DOHH2 (cell line): ENCODE measurements around the gene JUP.

Source experiments
- H3F3A ChIP-seq: fragments of 200-600 bp; sonication (generic), shearing (Covaris generic); 2 replicates; pipeline ENCODE4 v1.6.0; 2016; ENCODE audit warnings: antibody characterized with exemption, mild to moderate bottlenecking; ENCODE audit not compliant: control insufficient read depth, insufficient read depth
- H3K27ac ChIP-seq: fragments of 200-600 bp; sonication (generic); 2 replicates; pipeline ENCODE4 v1.5.1; 2014; ENCODE audit warnings: low read depth, mild to moderate bottlenecking, low read length, moderate library complexity
- H3K27me3 ChIP-seq: fragments of 200-600 bp; sonication (generic); 2 replicates; pipeline ENCODE4 v1.6.1; 2014; ENCODE audit warnings: mild to moderate bottlenecking, low read length, mixed read lengths; ENCODE audit not compliant: control insufficient read depth
- H3K36me3 ChIP-seq: fragments of 200-600 bp; sonication (generic); 2 replicates; pipeline ENCODE4 v1.6.1; 2014; ENCODE audit warnings: mild to moderate bottlenecking, low read length, moderate library complexity, mixed read lengths; ENCODE audit not compliant: control insufficient read depth
- H3K4me1 ChIP-seq: fragments of 200-600 bp; sonication (generic); 2 replicates; pipeline ENCODE4 v1.6.1; 2014; ENCODE audit warnings: mild to moderate bottlenecking, low read length, mixed read lengths; ENCODE audit not compliant: control insufficient read depth
- H3K4me2 ChIP-seq: fragments of 200-600 bp; sonication (generic); 2 replicates; pipeline ENCODE4 v1.6.0; 2014; ENCODE audit warnings: mild to moderate bottlenecking, low read length, moderate library complexity
- H3K4me3 ChIP-seq: fragments of 200-600 bp; sonication (generic); 2 replicates; pipeline ENCODE4 v1.5.1; 2014; ENCODE audit warnings: mild to moderate bottlenecking, low read length, mixed read lengths
- H3K79me2 ChIP-seq: fragments of 200-600 bp; sonication (generic); 2 replicates; pipeline ENCODE4 v1.6.1; 2014; ENCODE audit warnings: mild to moderate bottlenecking, low read length, mixed read lengths; ENCODE audit not compliant: control insufficient read depth
- H3K9me2 ChIP-seq: fragments of 200-600 bp; sonication (generic); replicated peaks from 2 replicates; pipeline ENCODE4 v1.6.1; 2014; ENCODE audit warnings: mild to moderate bottlenecking, low read length, mixed read lengths; ENCODE audit not compliant: control insufficient read depth
- H3K9me3 ChIP-seq: fragments of 200-600 bp; sonication (generic); 2 replicates; pipeline ENCODE4 v1.6.1; 2014; ENCODE audit warnings: antibody characterized with exemption, low read length, mixed read lengths; ENCODE audit not compliant: control insufficient read depth, insufficient read depth
- H4K20me1 ChIP-seq: fragments of 200-600 bp; sonication (generic); 2 replicates; pipeline ENCODE4 v1.6.0; 2014; ENCODE audit warnings: low read depth, mild to moderate bottlenecking, antibody characterized with exemption, low read length, moderate library complexity; ENCODE audit not compliant: control insufficient read depth, insufficient read depth
- CTCF ChIP-seq: fragments of 200-600 bp; sonication (generic); IDR thresholded peaks from one replicate; pipeline ENCODE4 v1.5.1; 2014; ENCODE audit warnings: antibody characterized with exemption, mild to moderate bottlenecking, low read depth, low read length; ENCODE audit not compliant: poor library complexity, severe bottlenecking
- EZH2phosphoT487 ChIP-seq: fragments of 200-600 bp; sonication (generic); IDR thresholded peaks from 2 replicates; pipeline ENCODE4 v1.6.1; 2017; ENCODE audit warnings: borderline replicate concordance, mild to moderate bottlenecking, antibody characterized with exemption, low read length, moderate library complexity, mixed read lengths

JUP gene

GRCh38 chr17:41762841-41763240 lies 23.7 kb downstream of the JUP start:
- Histone ChIP-seq H3K79me2 (no peaks in the 10 kb centered on the region), H3K27me3 (no peaks in the 10 kb centered on the region), H3K27ac (no peak overlapping the region), H3F3A (no peaks in the 10 kb centered on the region), H3K36me3 (no peaks in the 10 kb centered on the region), H3K4me3 (no peak overlapping the region), H4K20me1 (no peaks in the 10 kb centered on the region), H3K4me1 (no peaks in the 10 kb centered on the region), H3K4me2 (no peak overlapping the region), H3K9me2 (no peaks in the 10 kb centered on the region), H3K9me3 (no peaks in the 10 kb centered on the region)
- no peak for TF ChIP-seq CTCF
- TF ChIP-seq EZH2phosphoT487, result no peak

DNA sequence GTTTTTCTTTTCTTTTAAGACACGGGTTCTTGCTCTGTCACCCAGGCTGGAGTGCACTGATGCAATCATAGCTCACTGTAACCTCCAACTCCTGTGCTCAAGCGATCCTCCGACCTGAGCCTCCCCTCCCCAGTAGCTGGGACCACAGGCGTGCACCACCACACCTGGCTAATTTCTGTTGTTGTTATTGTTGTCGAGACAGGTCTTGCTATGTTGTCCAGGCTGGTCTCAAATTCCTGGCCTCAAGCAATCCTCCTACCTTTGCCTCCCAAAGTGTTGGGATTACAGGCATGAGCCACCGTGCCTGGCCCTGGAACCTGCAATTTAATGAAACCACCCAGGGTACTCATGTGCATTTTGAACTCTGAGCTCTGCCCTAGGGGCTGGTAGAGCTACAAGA lies 24.1 kb downstream of the JUP start:
- no peaks in the 10 kb centered on the region for H3K27me3 ChIP-seq
- no peaks in the 10 kb centered on the region for H4K20me1 ChIP-seq
- no peaks in the 10 kb centered on the region for H3K9me3 ChIP-seq
- TF ChIP-seq EZH2phosphoT487 (no peak), CTCF (no peak)
- H3K9me2 ChIP-seq, result no peaks in the 10 kb centered on the region
- H3K4me1 ChIP-seq, result no peaks in the 10 kb centered on the region
- H3K27ac ChIP-seq, result no peak overlapping the region
- H3K4me3 ChIP-seq, result no peak overlapping the region
- no peak overlapping the region for H3K4me2 ChIP-seq
- no peaks in the 10 kb centered on the region for H3F3A ChIP-seq
- H3K79me2 ChIP-seq, result no peaks in the 10 kb centered on the region
- no peaks in the 10 kb centered on the region for H3K36me3 ChIP-seq

DNA sequence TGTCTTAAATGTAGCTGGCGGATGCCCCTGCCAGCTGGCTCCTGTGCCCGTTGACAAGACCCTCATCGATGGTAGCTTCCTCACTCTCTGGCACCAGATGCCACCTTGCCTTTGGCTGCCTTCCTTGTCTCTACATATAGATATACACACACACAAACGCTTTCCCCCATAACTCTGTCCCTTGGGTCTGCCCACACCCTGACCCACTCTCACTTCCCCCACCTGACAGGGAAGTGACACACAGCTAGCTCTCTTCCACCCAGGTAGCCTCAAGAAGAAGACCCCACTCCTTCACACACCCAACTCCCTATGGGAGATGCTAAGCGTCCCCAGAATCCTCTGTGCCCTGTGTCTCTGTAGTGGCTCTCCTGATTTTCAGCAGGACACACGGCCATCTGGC lies 25.6 kb downstream of the JUP start:
- Histone ChIP-seq H4K20me1 (no peaks in the 10 kb centered on the region), H3K9me2 (no peaks in the 10 kb centered on the region), H3K9me3 (no peaks in the 10 kb centered on the region), H3K27me3 (no peaks in the 10 kb centered on the region), H3F3A (no peaks in the 10 kb centered on the region), H3K4me3 (no peak overlapping the region), H3K4me2 (no peak overlapping the region), H3K27ac (no peak overlapping the region), H3K79me2 (no peaks in the 10 kb centered on the region), H3K4me1 (no peaks in the 10 kb centered on the region), H3K36me3 (no peaks in the 10 kb centered on the region)
- TF ChIP-seq EZH2phosphoT487, result no peak
- no peak for TF ChIP-seq CTCF

DNA sequence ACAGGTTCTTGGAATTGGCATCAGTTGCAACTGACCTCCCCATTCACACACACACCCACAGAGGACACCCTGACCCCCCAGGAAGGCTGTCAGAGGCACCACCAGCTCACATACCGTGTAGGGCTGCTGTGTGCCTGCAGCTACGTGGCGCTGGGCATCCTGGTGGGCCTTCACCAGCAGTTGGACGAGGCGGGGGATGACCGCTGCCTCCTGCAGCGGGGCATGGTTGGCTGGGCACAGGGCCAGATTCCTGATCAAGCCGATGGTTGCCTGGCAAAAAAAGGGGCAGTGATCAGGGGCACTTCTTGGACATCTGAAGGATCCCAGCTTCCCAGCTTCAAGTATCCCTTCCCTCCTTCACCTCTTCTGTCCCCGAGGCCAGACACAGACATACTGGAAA lies 27.9 kb downstream of the JUP start:
- no peaks in the 10 kb centered on the region for H4K20me1 ChIP-seq
- no peaks in the 10 kb centered on the region for H3F3A ChIP-seq
- no peak overlapping the region for H3K4me3 ChIP-seq
- no peak overlapping the region for H3K4me2 ChIP-seq
- no peak overlapping the region for H3K27ac ChIP-seq
- no peaks in the 10 kb centered on the region for H3K79me2 ChIP-seq
- no peaks in the 10 kb centered on the region for H3K4me1 ChIP-seq
- no peaks in the 10 kb centered on the region for H3K9me3 ChIP-seq
- TF ChIP-seq EZH2phosphoT487 (no peak), CTCF (no peak)
- no peaks in the 10 kb centered on the region for H3K27me3 ChIP-seq
- no peaks in the 10 kb centered on the region for H3K9me2 ChIP-seq
- no peaks in the 10 kb centered on the region for H3K36me3 ChIP-seq
